AG20443 (cell line): ENCODE measurements around the gene IL32.

ENCODE experiments used
- DNase-seq: peaks from one replicate; pipeline ENCODE4 v3.0.0; 2012; ENCODE audit warnings: low spot score, mixed read lengths

The IL32 gene

DNA sequence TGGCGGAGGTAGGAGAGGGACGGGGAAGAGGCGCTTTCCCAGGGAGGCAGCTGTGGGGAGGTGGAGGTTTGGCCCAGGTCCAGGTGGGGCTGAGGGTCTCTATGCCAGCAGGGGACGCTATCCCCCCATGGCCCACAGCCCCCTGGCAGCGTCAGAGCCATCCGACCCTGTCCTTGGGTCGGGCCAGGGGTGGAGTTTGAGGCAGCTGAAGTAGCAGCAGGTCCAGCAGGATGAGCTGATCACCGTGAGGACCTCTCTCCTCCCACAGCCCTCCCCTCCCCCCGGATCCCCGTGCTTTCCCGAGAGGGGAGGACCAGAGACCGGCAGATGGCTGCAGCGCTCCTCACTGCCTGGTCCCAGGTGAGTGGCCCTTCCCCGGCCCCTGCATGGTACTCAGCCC, 50.1 kb downstream of the IL32 start:
- no peak for DNase-seq

DNA sequence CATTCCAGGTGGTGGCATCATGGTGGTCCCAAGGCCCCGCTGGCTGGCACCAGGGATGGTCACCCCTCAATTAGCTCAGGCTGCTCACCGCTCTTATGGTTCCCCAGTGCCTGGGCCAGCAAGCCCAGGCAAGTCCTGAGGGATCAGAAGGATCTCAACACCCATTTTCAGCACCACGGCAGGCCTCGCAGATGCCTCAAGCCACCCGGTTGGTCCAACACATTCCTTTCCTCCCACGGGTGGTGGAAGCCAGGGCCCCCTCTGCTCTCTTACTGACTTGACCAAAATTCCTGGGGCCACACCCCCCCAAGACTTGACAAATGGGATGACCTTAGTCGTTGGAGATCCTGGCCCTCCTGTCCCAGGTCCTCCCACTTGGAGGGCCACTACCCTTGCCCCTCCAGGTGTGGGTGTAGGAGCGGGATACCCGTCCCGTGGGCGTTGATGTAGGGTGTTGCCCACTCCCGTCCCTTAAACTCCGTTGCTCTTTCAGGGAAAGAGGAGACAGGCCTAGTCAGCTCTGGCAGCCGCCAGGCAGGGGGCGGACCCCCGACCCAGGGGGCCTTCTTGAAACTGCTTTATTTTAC, 52.9 kb downstream of the IL32 start:
- DNase-seq, result no peak

DNA sequence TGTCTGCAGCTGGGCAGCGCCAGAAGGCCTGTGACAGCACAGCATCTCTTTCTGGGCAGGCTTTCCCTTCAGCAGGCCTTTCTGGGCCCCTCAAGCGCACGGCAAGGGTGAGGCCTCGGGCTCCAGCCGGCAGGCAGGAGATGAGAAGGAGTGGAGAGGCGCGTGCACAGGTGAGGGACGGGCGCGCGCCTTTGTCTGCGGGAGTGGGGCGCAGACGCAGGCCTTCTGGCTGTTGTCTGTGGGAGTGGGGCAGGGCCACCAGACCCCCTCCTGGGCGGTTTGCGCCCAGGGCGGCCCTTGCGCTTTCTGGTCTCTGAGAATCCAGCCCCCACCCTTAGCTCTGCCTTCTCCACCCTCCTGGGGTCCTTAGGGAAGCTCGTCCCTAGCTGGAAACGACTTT, 53.4 kb downstream of the IL32 start:
- no peak for DNase-seq
